A204.1 (cell line): ENCODE data around the gene EPHA10.

Experiments used
- FAIRE-seq: peaks from 2 replicates; lab custom pipeline; 2012; peaks lifted over from hg19 to GRCh38; lab: Jason Lieb, UNC

EPHA10 gene

GRCh38 chr1:37732111-37732780 lies 32.7 kb downstream of the EPHA10 start:
- no peak for FAIRE-seq

- no peak for FAIRE-seq
These were observed 33.5 kb downstream of the EPHA10 start for GRCh38 chr1:37731312-37732019.

- FAIRE-seq: no peak
These were observed 34.5 kb downstream of the EPHA10 start for GRCh38 chr1:37730376-37730775.

- no peak for FAIRE-seq
These were observed 36.5 kb downstream of the EPHA10 start for GRCh38 chr1:37728416-37728815.

- FAIRE-seq: no peak
These were observed 38.0 kb downstream of the EPHA10 start for GRCh38 chr1:37726751-37727585.

GRCh38 chr1:37725851-37726613 lies 38.9 kb downstream of the EPHA10 start:
- no peak for FAIRE-seq

- no peak for FAIRE-seq
These were observed 40.3 kb downstream of the EPHA10 start for GRCh38 chr1:37724575-37724974.

- FAIRE-seq: no peak
These were observed 41.4 kb downstream of the EPHA10 start for GRCh38 chr1:37723390-37724078.

- FAIRE-seq: no peak
These were observed 41.9 kb downstream of the EPHA10 start for GRCh38 chr1:37723072-37723389.

- no peak for FAIRE-seq
These were observed 42.5 kb downstream of the EPHA10 start for GRCh38 chr1:37722181-37723071.

- FAIRE-seq: no peak
These were observed 43.4 kb downstream of the EPHA10 start for GRCh38 chr1:37721565-37721964.

GRCh38 chr1:37720231-37721130 lies 44.4 kb downstream of the EPHA10 start:
- no peak for FAIRE-seq

GRCh38 chr1:37719572-37720195 lies 45.2 kb downstream of the EPHA10 start:
- FAIRE-seq: no peak

- no peak for FAIRE-seq
These were observed 45.9 kb downstream of the EPHA10 start for GRCh38 chr1:37718901-37719571.

GRCh38 chr1:37718181-37718900 lies 46.6 kb downstream of the EPHA10 start:
- no peak for FAIRE-seq

GRCh38 chr1:37717631-37718030 lies 47.3 kb downstream of the EPHA10 start:
- FAIRE-seq: no peak

- no peak for FAIRE-seq
These were observed 48.6 kb downstream of the EPHA10 start for GRCh38 chr1:37716321-37716720.

- no peak for FAIRE-seq
These were observed 50.2 kb downstream of the EPHA10 start for GRCh38 chr1:37714689-37715088.
